Measurements from ENCODE around the gene FBRS. TPM values are rescaled to one million over a fixed set of nuclear protein-coding genes. Genes with fewer than 3 reads are reported as not detected.

The FBRS gene
- total and polyA plus RNA-seq, 2 of the 13 experiments (the other 11 are each of a cell fraction or from before 2014, with no cell fraction given) = 13.7 to 16.2 TPM

DNA sequence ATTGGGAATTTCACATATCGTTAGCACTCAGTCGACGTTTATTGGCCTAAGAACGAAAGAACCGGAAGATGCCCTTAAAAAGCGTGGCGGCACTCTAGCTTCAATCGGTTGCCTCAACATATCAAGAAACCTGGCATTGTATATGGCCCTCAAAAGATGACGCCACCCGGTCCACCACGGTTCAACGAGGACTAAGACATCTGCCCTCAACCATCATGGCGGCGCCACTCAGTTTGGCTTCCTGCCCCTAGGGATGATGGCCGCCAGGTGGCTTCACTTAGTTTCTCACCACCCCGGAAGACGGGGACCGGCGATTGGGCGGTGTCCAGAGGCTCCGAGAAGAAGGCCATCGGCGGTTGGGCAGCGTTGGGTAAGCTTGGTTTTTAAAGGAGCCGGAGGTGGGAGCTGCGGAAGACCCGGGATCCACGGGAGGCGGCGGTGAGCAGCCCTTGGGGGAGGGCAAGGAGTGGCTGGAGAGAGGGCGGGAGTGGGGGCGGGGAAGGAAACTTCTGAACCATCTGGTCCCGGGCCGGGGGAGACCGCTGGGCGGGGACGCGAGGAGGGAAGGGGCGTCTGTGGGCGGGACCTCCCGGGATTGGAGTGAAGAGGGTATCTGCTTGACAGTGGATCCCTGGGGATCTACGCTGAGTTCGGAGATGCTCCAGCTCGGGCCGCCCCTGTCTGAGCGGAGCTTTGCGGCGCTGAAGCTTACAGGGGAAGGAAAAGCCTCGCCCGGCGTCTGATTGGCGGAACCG is 7.7 kb upstream of the FBRS start, which contains the start of gene PRR14 (continued):
- TF ChIP-seq SKIL (CRISPR knock-in tag; IDR thresholded peaks at IDR 0.05; ENCODE audit: borderline replicate concordance) (no peak), ZNF83 (CRISPR knock-in tag; IDR thresholded peaks at IDR 0.05; ENCODE audit: borderline replicate concordance) (no peak), REXO4 (CRISPR knock-in tag; IDR thresholded peaks at IDR 0.05; ENCODE audit: borderline replicate concordance) (no peak), ZNF274 (CRISPR knock-in tag; IDR thresholded peaks at IDR 0.05) (no peak), ZNF724P (CRISPR knock-in tag; IDR thresholded peaks at IDR 0.05; ENCODE audit: borderline replicate concordance) (no peak), HMG20B (CRISPR knock-in tag; conservative IDR thresholded peaks at IDR 0.05) (no peak; the same call in 1 of the 2 replicates), MBNL3 (CRISPR knock-in tag; conservative IDR thresholded peaks at IDR 0.05) (no peak), ZNF431 (CRISPR knock-in tag; IDR thresholded peaks at IDR 0.05; ENCODE audit: borderline replicate concordance, low read depth) (no peak), MAFK (conservative IDR thresholded peaks at IDR 0.05 in 1 of 2, IDR thresholded peaks at IDR 0.05 in 1 of 2; ENCODE audit: low read length in 2 of 2) (no peak), PLSCR1 (CRISPR knock-in tag; IDR thresholded peaks at IDR 0.05; ENCODE audit: borderline replicate concordance) (no peak), ZNF343 (CRISPR knock-in tag; IDR thresholded peaks at IDR 0.05) (0 out of 2 replicates have a peak, but pooled peaks have one; percentile 75), ZNF382 (CRISPR knock-in tag; IDR thresholded peaks at IDR 0.05; ENCODE audit: borderline replicate concordance) (no peak), U2AF1 (optimal IDR thresholded peaks at IDR 0.05; ENCODE audit: low read depth, low read length) (no peak), FOXA1 (IDR thresholded peaks at IDR 0.05) (no peak), FOXA1 (CRISPR knock-in tag; IDR thresholded peaks at IDR 0.05) (no peak), KAT7 (CRISPR knock-in tag; IDR thresholded peaks at IDR 0.05; ENCODE audit: borderline replicate concordance) (no peak), GRHL1 (CRISPR knock-in tag; conservative IDR thresholded peaks at IDR 0.05) (no peak), ZNF24 (IDR thresholded peaks at IDR 0.05) (no peak)
- TF ChIP-seq, protein P1, sequence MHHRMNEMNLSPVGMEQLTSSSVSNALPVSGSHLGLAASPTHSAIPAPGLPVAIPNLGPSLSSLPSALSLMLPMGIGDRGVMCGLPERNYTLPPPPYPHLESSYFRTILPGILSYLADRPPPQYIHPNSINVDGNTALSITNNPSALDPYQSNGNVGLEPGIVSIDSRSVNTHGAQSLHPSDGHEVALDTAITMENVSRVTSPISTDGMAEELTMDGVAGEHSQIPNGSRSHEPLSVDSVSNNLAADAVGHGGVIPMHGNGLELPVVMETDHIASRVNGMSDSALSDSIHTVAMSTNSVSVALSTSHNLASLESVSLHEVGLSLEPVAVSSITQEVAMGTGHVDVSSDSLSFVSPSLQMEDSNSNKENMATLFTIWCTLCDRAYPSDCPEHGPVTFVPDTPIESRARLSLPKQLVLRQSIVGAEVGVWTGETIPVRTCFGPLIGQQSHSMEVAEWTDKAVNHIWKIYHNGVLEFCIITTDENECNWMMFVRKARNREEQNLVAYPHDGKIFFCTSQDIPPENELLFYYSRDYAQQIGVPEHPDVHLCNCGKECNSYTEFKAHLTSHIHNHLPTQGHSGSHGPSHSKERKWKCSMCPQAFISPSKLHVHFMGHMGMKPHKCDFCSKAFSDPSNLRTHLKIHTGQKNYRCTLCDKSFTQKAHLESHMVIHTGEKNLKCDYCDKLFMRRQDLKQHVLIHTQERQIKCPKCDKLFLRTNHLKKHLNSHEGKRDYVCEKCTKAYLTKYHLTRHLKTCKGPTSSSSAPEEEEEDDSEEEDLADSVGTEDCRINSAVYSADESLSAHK (CRISPR knock-in tag; IDR thresholded peaks at IDR 0.05; ENCODE audit: borderline replicate concordance) = no peak; the same call in 1 of the 2 replicates
- TF ChIP-seq, protein P2, sequence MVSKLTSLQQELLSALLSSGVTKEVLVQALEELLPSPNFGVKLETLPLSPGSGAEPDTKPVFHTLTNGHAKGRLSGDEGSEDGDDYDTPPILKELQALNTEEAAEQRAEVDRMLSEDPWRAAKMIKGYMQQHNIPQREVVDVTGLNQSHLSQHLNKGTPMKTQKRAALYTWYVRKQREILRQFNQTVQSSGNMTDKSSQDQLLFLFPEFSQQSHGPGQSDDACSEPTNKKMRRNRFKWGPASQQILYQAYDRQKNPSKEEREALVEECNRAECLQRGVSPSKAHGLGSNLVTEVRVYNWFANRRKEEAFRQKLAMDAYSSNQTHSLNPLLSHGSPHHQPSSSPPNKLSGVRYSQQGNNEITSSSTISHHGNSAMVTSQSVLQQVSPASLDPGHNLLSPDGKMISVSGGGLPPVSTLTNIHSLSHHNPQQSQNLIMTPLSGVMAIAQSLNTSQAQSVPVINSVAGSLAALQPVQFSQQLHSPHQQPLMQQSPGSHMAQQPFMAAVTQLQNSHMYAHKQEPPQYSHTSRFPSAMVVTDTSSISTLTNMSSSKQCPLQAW (CRISPR knock-in tag; IDR thresholded peaks at IDR 0.05) = peak; percentile 59; the same call in 1 of the 2 replicates
